Measurements from ENCODE around the gene SLC22A14.

SLC22A14 gene

GRCh38 chr3:38349684-38350359 is 67.7 kb downstream of the SLC22A14 start:
- ATAC-seq (replicated peaks) (no peak), DNase-seq (no peak)
- Mint-ChIP-seq H3K27me3 (peaks cover 0 to 6% of the 10 kb centered on the region in 2 donors), H3K4me3 (no peak overlapping the region), H3K9me3 (no peaks in the 10 kb centered on the region), H3K36me3 (peaks cover 0 to 4% of the 10 kb centered on the region in 2 donors), H3K27ac (no peak overlapping the region), H3K4me1 (peaks cover 0 to 5% of the 10 kb centered on the region in 2 donors)

- no peak for ATAC-seq (replicated peaks)
- Mint-ChIP-seq H3K4me1 (peaks cover 0 to under 1% of the 10 kb centered on the region in 2 donors), H3K27ac (no peak overlapping the region), H3K36me3 (peaks cover 0 to 4% of the 10 kb centered on the region in 2 donors), H3K9me3 (no peaks in the 10 kb centered on the region), H3K27me3 (no peaks in the 10 kb centered on the region), H3K4me3 (no peak overlapping the region)
- DNase-seq: no peak
Observed at GRCh38 chr3:38353151-38353550, 71.1 kb downstream of the SLC22A14 start.

- H3K36me3 Mint-ChIP-seq: peaks cover 0 to 4% of the 10 kb centered on the region in 2 donors
- H3K9me3 Mint-ChIP-seq: no peaks in the 10 kb centered on the region
- ATAC-seq (replicated peaks) (no peak), DNase-seq (no peak)
- no peak overlapping the region for H3K4me3 Mint-ChIP-seq
- no peaks in the 10 kb centered on the region for H3K27me3 Mint-ChIP-seq
- no peaks in the 10 kb centered on the region for H3K4me1 Mint-ChIP-seq
- no peak overlapping the region for H3K27ac Mint-ChIP-seq
Observed at GRCh38 chr3:38354588-38355330, 72.7 kb downstream of the SLC22A14 start.

GRCh38 chr3:38359038-38359437 is 76.9 kb downstream of the SLC22A14 start:
- Mint-ChIP-seq H3K36me3 (peaks cover 0 to 3% of the 10 kb centered on the region in 2 donors), H3K27me3 (no peaks in the 10 kb centered on the region), H3K4me1 (no peaks in the 10 kb centered on the region), H3K4me3 (no peak overlapping the region), H3K27ac (no peak overlapping the region), H3K9me3 (no peaks in the 10 kb centered on the region)
- ATAC-seq (replicated peaks): no peak
- no peak for DNase-seq

- Mint-ChIP-seq H3K27me3 (no peaks in the 10 kb centered on the region), H3K36me3 (peaks cover 0 to 3% of the 10 kb centered on the region in 2 donors), H3K9me3 (no peaks in the 10 kb centered on the region), H3K27ac (no peak overlapping the region), H3K4me3 (no peak overlapping the region), H3K4me1 (no peaks in the 10 kb centered on the region)
- ATAC-seq (replicated peaks): no peak
- DNase-seq: no peak
Observed at GRCh38 chr3:38360345-38360744, 78.3 kb downstream of the SLC22A14 start.

GRCh38 chr3:38361496-38361895 is 79.4 kb downstream of the SLC22A14 start:
- Mint-ChIP-seq H3K9me3 (no peaks in the 10 kb centered on the region), H3K36me3 (peaks cover 3 to 4% of the 10 kb centered on the region in 2 donors), H3K27ac (no peak overlapping the region), H3K4me3 (no peak overlapping the region), H3K27me3 (no peaks in the 10 kb centered on the region), H3K4me1 (no peaks in the 10 kb centered on the region)
- ATAC-seq (replicated peaks) (no peak), DNase-seq (no peak)

- Mint-ChIP-seq H3K9me3 (no peaks in the 10 kb centered on the region), H3K36me3 (peaks cover 3 to 4% of the 10 kb centered on the region in 2 donors), H3K4me3 (no peak overlapping the region)
Observed at GRCh38 chr3:38362825-38363224, 80.7 kb downstream of the SLC22A14 start.

GRCh38 chr3:38364721-38365400 is 82.8 kb downstream of the SLC22A14 start:
- no peak for DNase-seq
- H3K4me3 Mint-ChIP-seq: no peak overlapping the region
- no peaks in the 10 kb centered on the region for H3K27me3 Mint-ChIP-seq
- no peak overlapping the region for H3K27ac Mint-ChIP-seq
- peaks cover 0 to 2% of the 10 kb centered on the region in 2 donors for H3K9me3 Mint-ChIP-seq
- H3K4me1 Mint-ChIP-seq: no peaks in the 10 kb centered on the region
- ATAC-seq (replicated peaks): no peak
- peaks cover 8 to 13% of the 10 kb centered on the region in 2 donors for H3K36me3 Mint-ChIP-seq

More at GRCh38 chr3:38362825-38363224, 80.7 kb downstream of the SLC22A14 start:
- no peaks in the 10 kb centered on the region for H3K4me1 Mint-ChIP-seq
- no peak for DNase-seq
- H3K27ac Mint-ChIP-seq: no peak overlapping the region
- no peaks in the 10 kb centered on the region for H3K27me3 Mint-ChIP-seq
- no peak for ATAC-seq (replicated peaks)

GRCh38 chr3:38365469-38366062 is 83.5 kb downstream of the SLC22A14 start:
- Mint-ChIP-seq H3K9me3 (peaks cover 0 to 2% of the 10 kb centered on the region in 2 donors), H3K27me3 (no peaks in the 10 kb centered on the region), H3K27ac (no peak overlapping the region), H3K36me3 (peaks cover 8 to 13% of the 10 kb centered on the region in 2 donors), H3K4me1 (no peaks in the 10 kb centered on the region), H3K4me3 (no peak overlapping the region)
- DNase-seq: no peak
- ATAC-seq (replicated peaks): no peak

- ATAC-seq (replicated peaks): no peak
- Mint-ChIP-seq H3K9me3 (peaks cover 0 to 2% of the 10 kb centered on the region in 2 donors), H3K4me3 (no peak overlapping the region), H3K27ac (no peak overlapping the region), H3K4me1 (no peaks in the 10 kb centered on the region), H3K36me3 (peaks cover 8 to 13% of the 10 kb centered on the region in 2 donors), H3K27me3 (no peaks in the 10 kb centered on the region)
- no peak for DNase-seq
Observed at GRCh38 chr3:38366082-38366481, 84.0 kb downstream of the SLC22A14 start.

- DNase-seq (no peak), ATAC-seq (replicated peaks) (no peak)
- Mint-ChIP-seq H3K36me3 (peaks cover 8 to 11% of the 10 kb centered on the region in 2 donors), H3K27ac (no peak overlapping the region), H3K4me3 (no peak overlapping the region), H3K9me3 (peaks cover 0 to 2% of the 10 kb centered on the region in 2 donors), H3K4me1 (no peaks in the 10 kb centered on the region), H3K27me3 (no peaks in the 10 kb centered on the region)
Observed at GRCh38 chr3:38367779-38368178, 85.7 kb downstream of the SLC22A14 start.

Data from stimulated activated naive B cell treated with anti-CD40 and anti-IgM and Interleukin-4, amounts not matched to agents 10 μg/mL and 1 μg/mL and 100 μg/mL, for 72 hours (primary cell).